B cell (primary cell): ENCODE measurements around the gene GALNT11. TPM values are rescaled to one million over a fixed set of nuclear protein-coding genes. Genes with fewer than 3 reads are reported as not detected.

Source experiments
- ATAC-seq: fragments of 200-7000 bp; cut with Tn5 transposase; one replicate; pipeline ENCODE4 v1.10.0; 2021; ENCODE audit warnings: low read depth, mild to moderate bottlenecking, moderate number of reproducible peaks, moderate library complexity
- CTCF ChIA-PET: fragments of 350-600 bp; sonication (Branson Sonifier 250); formaldehyde crosslinking; loops from one replicate; lab custom pipeline; 2021; ENCODE audit warnings: antibody characterized with exemption, inconsistent platforms; lab: Charles Lee
- POLR2A ChIA-PET: fragments of 350-600 bp; sonication (Branson Sonifier 250); formaldehyde crosslinking; loops from one replicate; lab custom pipeline; 2021; ENCODE audit warnings: antibody characterized with exemption; lab: Charles Lee
- DNase-seq: peaks from one replicate; pipeline ENCODE4 v3.0.0; 2013
- H2AFZ ChIP-seq: 2 replicates; pipeline ENCODE4 v1.6.1; 2012; ENCODE audit warnings: mild to moderate bottlenecking, low read depth, low read length; ENCODE audit not compliant: insufficient read depth, poor library complexity, severe bottlenecking
- H3K27ac ChIP-seq, 2 donors: 1 replicate in 1 of 2; 2 replicates in 1 of 2; pipeline ENCODE4 v1.5.1; 2012 to 2013; ENCODE audit warnings: low read length in 2 of 2, mild to moderate bottlenecking in 2 of 2, moderate library complexity in 1 of 2
- H3K27me3 ChIP-seq, 4 experiments: fragments of 200-600 bp in 1 of 4; sonication (generic) in 1 of 4; replicated peaks in 1 of 4; 1 replicate in 2 of 4; 2 replicates in 2 of 4; pipeline versions ENCODE4 v1.6.1 to v1.7.0; 2013 to 2016; ENCODE audit warnings: low read length in 3 of 4, mild to moderate bottlenecking in 2 of 4, mixed read lengths in 1 of 4, moderate library complexity in 1 of 4; ENCODE audit not compliant: insufficient read depth in 4 of 4, control insufficient read depth in 3 of 4; ENCODE audit errors: control extremely low read depth in 1 of 4
- H3K36me3 ChIP-seq, 2 experiments: replicated peaks in 1 of 2; 1 replicate in 1 of 2; 2 replicates in 1 of 2; pipeline versions ENCODE4 v1.6.1 to v1.7.1; 2013; ENCODE audit warnings: low read length in 1 of 2; ENCODE audit not compliant: insufficient read depth in 2 of 2, control insufficient read depth in 1 of 2; ENCODE audit errors: control extremely low read depth in 1 of 2, extremely low read depth in 1 of 2
- H3K4me1 ChIP-seq, 2 donors: fragments of 200-600 bp in 1 of 2; sonication (generic) in 1 of 2; 1 replicate in 1 of 2; 2 replicates in 1 of 2; pipeline versions ENCODE4 v1.5.1 to v1.6.1; 2013 to 2017; ENCODE audit warnings: low read length in 2 of 2; ENCODE audit not compliant: control insufficient read depth in 2 of 2, insufficient read depth in 2 of 2
- H3K4me2 ChIP-seq: replicated peaks from 2 replicates; pipeline ENCODE3; 2012; ENCODE audit warnings: mild to moderate bottlenecking, low read depth, low read length; ENCODE audit not compliant: poor library complexity, severe bottlenecking
- H3K4me3 ChIP-seq, 5 experiments: fragments of 200-600 bp in 1 of 5; sonication (generic) in 1 of 5; 1 replicate in 3 of 5; 2 replicates in 2 of 5; pipeline versions ENCODE4 v1.5.1 to v1.7.0; 2011 to 2016; ENCODE audit warnings: low read length in 4 of 5, mild to moderate bottlenecking in 4 of 5, low read depth in 2 of 5, control low read depth in 1 of 5, moderate library complexity in 1 of 5; ENCODE audit not compliant: insufficient read depth in 1 of 5; ENCODE audit errors: control extremely low read depth in 1 of 5, extremely low read depth in 1 of 5
- H3K79me2 ChIP-seq: fragments of 200-600 bp; sonication (generic); one replicate; pipeline ENCODE4 v1.6.0; 2016; ENCODE audit warnings: low read length; ENCODE audit not compliant: control insufficient read depth, insufficient read depth
- H3K9ac ChIP-seq: fragments of 200-600 bp; sonication (generic); 2 replicates; pipeline ENCODE4 v1.6.1; 2017; ENCODE audit warnings: mild to moderate bottlenecking, low read length, moderate library complexity
- H3K9me3 ChIP-seq, 3 donors: one replicate each; pipeline versions ENCODE4 v1.6.1 to v1.7.1; 2013; ENCODE audit warnings: low read length in 2 of 3; ENCODE audit not compliant: control insufficient read depth in 2 of 3, insufficient read depth in 1 of 3; ENCODE audit errors: control extremely low read depth in 1 of 3
- H4K20me1 ChIP-seq: 2 replicates; pipeline ENCODE4 v1.6.0; 2012; ENCODE audit warnings: mild to moderate bottlenecking, low read length; ENCODE audit not compliant: insufficient read depth, control insufficient read depth, poor library complexity, severe bottlenecking
- H3K27ac Mint-ChIP-seq: one replicate; pipeline ENCODE4 v1.8.0; 2021; ENCODE audit warnings: mixed read lengths
- H3K27me3 Mint-ChIP-seq: one replicate; pipeline ENCODE4 v1.8.0; 2021; ENCODE audit warnings: mixed read lengths
- H3K4me1 Mint-ChIP-seq: one replicate; pipeline ENCODE4 v1.8.0; 2021; ENCODE audit warnings: mixed read lengths
- H3K4me3 Mint-ChIP-seq: one replicate; pipeline ENCODE4 v1.8.0; 2021; ENCODE audit warnings: mixed read lengths
- H3K9me3 Mint-ChIP-seq: one replicate; pipeline ENCODE4 v1.8.0; 2022; ENCODE audit warnings: mixed read lengths; ENCODE audit not compliant: insufficient read depth
- EZH2 ChIP-seq: IDR thresholded peaks from 2 replicates; pipeline ENCODE4 v1.6.1; 2012; ENCODE audit warnings: borderline replicate concordance, low read depth, mild to moderate bottlenecking, moderate library complexity, low read length; ENCODE audit not compliant: insufficient read depth, poor library complexity, severe bottlenecking
- WGBS: methylation state at CpG from one replicate; pipeline ENCODE4 v1.1.5; 2013; ENCODE audit warnings: missing lambda C conversion rate; ENCODE audit not compliant: insufficient coverage; 5-methylcytosine and 5-hydroxymethylcytosine counted together
- intact Hi-C: fragments of 100-400 bp; cut with micrococcal nuclease; formaldehyde crosslinking; loops from one replicate; pipeline ENCODE4 v1.10.0; 2022
- polyA plus RNA-seq: library from polyadenylated mRNA; depleted of rRNA; stranded (reverse); fragments of >200 nt; gene quantifications from 2 replicates; pipeline ENCODE4 v1.2.3, GENCODE V29; 2012
- total RNA-seq, 2 donors: library from RNA; stranded (reverse); fragments of 120-200 nt in 1 of 2; gene quantifications; 1 replicate in 1 of 2; 2 replicates in 1 of 2; pipeline versions ENCODE4 v1.2.3 to v1.2.4, GENCODE V29; 2013 to 2022
- TF ChIP-seq, protein P1 (sequence below): fragments of 200-600 bp; IDR thresholded peaks from one replicate; pipeline ENCODE4 v1.8.0; 2022; ENCODE audit warnings: antibody characterized with exemption, mild to moderate bottlenecking

Gene GALNT11
- total and polyA plus RNA-seq, 2 donors (not counting 1 experiment from before 2014, with no cell fraction given), result 13.8 to 14.5 TPM

DNA sequence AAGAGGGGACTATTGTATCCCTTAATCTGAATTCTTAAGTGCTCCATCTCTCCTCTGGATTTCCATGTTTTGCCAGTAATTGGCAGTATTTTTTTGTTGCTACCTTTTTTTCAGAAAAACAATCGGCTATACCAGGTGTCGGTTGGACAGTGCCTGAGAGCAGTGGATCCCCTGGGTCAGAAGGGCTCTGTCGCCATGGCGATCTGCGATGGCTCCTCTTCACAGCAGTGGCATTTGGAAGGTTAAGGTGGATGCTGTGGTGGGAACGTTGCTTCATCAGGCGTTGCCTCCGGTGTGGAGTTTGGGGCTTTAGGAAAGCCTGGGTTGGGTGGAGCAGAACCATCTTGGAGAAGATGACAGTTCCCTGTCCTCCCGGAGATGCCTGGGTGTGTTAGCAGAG, 96.0 kb downstream of the GALNT11 start:
- Histone ChIP-seq H3K4me3 (no peak overlapping the region), H3K27ac (no peak overlapping the region), H2AFZ (no peak overlapping the region), H3K9ac (no peak overlapping the region), H3K9me3 (peaks cover 4 to 10% (median 4%) of the 10 kb centered on the region in 3 donors), H3K36me3 (peaks cover 17 to 82% of the 10 kb centered on the region in 2 experiments), H3K4me2 (no peak overlapping the region), H4K20me1 (no peaks in the 10 kb centered on the region), H3K4me1 (no peaks in the 10 kb centered on the region), H3K27me3 (no peaks in the 10 kb centered on the region), H3K79me2 (no peaks in the 10 kb centered on the region)
- WGBS, result over 99% methylated on average over 7 of the region's 9 CpGs
- TF ChIP-seq EZH2, result no peak
- TF ChIP-seq, protein P1, sequence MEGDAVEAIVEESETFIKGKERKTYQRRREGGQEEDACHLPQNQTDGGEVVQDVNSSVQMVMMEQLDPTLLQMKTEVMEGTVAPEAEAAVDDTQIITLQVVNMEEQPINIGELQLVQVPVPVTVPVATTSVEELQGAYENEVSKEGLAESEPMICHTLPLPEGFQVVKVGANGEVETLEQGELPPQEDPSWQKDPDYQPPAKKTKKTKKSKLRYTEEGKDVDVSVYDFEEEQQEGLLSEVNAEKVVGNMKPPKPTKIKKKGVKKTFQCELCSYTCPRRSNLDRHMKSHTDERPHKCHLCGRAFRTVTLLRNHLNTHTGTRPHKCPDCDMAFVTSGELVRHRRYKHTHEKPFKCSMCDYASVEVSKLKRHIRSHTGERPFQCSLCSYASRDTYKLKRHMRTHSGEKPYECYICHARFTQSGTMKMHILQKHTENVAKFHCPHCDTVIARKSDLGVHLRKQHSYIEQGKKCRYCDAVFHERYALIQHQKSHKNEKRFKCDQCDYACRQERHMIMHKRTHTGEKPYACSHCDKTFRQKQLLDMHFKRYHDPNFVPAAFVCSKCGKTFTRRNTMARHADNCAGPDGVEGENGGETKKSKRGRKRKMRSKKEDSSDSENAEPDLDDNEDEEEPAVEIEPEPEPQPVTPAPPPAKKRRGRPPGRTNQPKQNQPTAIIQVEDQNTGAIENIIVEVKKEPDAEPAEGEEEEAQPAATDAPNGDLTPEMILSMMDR, result no peak
- H3K27ac Mint-ChIP-seq, result no peak overlapping the region
- H3K9me3 Mint-ChIP-seq, result peaks cover 4% of the 10 kb centered on the region
- DNase-seq (no peak), ATAC-seq (no peak)
- H3K27me3 Mint-ChIP-seq, result no peaks in the 10 kb centered on the region
- intact Hi-C loops, result no loop called here
- CTCF ChIA-PET, result no interaction called here
- no peaks in the 10 kb centered on the region for H3K4me1 Mint-ChIP-seq
- H3K4me3 Mint-ChIP-seq, result no peak overlapping the region
- POLR2A ChIA-PET, result no interaction called here

DNA sequence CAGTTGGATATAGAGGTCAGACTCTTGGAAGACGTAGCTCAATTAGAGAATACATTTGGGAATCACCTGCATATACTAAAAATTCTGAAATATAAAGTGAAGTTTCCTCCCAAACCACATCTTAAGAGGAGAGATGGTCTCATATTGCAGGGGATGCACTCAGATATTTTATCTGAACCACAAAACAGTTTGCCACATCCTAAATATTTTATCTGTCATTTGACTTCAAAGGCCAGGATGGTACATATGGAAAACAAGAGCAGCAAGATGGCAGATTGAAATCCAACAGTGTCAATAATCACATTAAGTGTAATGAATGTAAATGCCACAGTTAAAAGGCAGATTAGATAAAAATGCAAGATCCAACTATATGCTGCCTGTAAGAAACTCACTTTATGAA, 97.1 kb downstream of the GALNT11 start:
- WGBS, result no CpG with 5 or more reads among the region's 1 CpG
- Histone ChIP-seq H3K27me3 (no peaks in the 10 kb centered on the region), H4K20me1 (no peaks in the 10 kb centered on the region), H3K36me3 (peaks cover 17 to 79% of the 10 kb centered on the region in 2 experiments), H3K9me3 (peaks cover 4 to 10% (median 8%) of the 10 kb centered on the region in 3 donors), H3K4me2 (no peak overlapping the region), H3K79me2 (no peaks in the 10 kb centered on the region), H2AFZ (no peak overlapping the region), H3K4me3 (no peak overlapping the region), H3K27ac (no peak overlapping the region), H3K9ac (no peak overlapping the region), H3K4me1 (no peaks in the 10 kb centered on the region)
- Mint-ChIP-seq H3K9me3 (peaks cover 4% of the 10 kb centered on the region), H3K4me1 (no peaks in the 10 kb centered on the region), H3K27ac (no peak overlapping the region), H3K27me3 (no peaks in the 10 kb centered on the region), H3K4me3 (no peak overlapping the region)
- ChIA-PET POLR2A (no interaction called here), CTCF (no interaction called here)
- intact Hi-C loops, result no loop called here
- DNase-seq, result no peak
- ATAC-seq, result no peak
- TF ChIP-seq, protein P1, result no peak
- TF ChIP-seq EZH2, result no peak
